HG03378 (cell line): ENCODE measurements around the gene TOR1B.
A peak's percentile ranks its signal among the peaks of the same experiment; 100 is the strongest.
"Not testable (repeated sequence)": the region's sequence is repeated elsewhere in the genome, so short reads cannot be mapped to it uniquely, and the experiment has no call there.

Source experiments
- ATAC-seq: cut with Tn5 transposase; IDR thresholded peaks from one replicate; pipeline ENCODE4 v1.9.1; 2021; ENCODE audit warnings: mild to moderate bottlenecking, moderate library complexity; ENCODE audit not compliant: unreplicated experiment

TOR1B gene

GRCh38 chr9:129802833-129803675 is at the start of gene TOR1B:
Gene TOR1B, plus strand, starts transcription at chr9:129803184. Its CDS starts 29 bp downstream, at chr9:129803213.
- ATAC-seq = peak; percentile 86

GRCh38 chr9:129755151-129755550 is 47.8 kb upstream of the TOR1B start:
- ATAC-seq = no peak

GRCh38 chr9:129756191-129756590 is 46.8 kb upstream of the TOR1B start:
- ATAC-seq = no peak

- ATAC-seq = no peak
Observed at GRCh38 chr9:129757045-129757444, 45.9 kb upstream of the TOR1B start.

GRCh38 chr9:129759319-129759718 is 43.7 kb upstream of the TOR1B start:
- no peak for ATAC-seq

- no peak for ATAC-seq
Observed at GRCh38 chr9:129759804-129760502, 43.0 kb upstream of the TOR1B start.

GRCh38 chr9:129760784-129761183 is 42.2 kb upstream of the TOR1B start:
- ATAC-seq = not testable (repeated sequence)

- ATAC-seq = no peak
Observed at GRCh38 chr9:129761293-129761900, 41.6 kb upstream of the TOR1B start.

GRCh38 chr9:129761901-129762369 is 41.0 kb upstream of the TOR1B start:
- ATAC-seq = no peak

GRCh38 chr9:129762370-129762984 is 40.5 kb upstream of the TOR1B start:
- ATAC-seq = not testable (repeated sequence)

- no peak for ATAC-seq
Observed at GRCh38 chr9:129762985-129763926, 39.7 kb upstream of the TOR1B start.

- ATAC-seq = no peak
Observed at GRCh38 chr9:129765764-129766317, 37.1 kb upstream of the TOR1B start.

- ATAC-seq = no peak
Observed at GRCh38 chr9:129768486-129768885, 34.5 kb upstream of the TOR1B start.

- ATAC-seq = no peak
Observed at GRCh38 chr9:129769669-129770068, 33.3 kb upstream of the TOR1B start.

- ATAC-seq = no peak
Observed at GRCh38 chr9:129770741-129771140, 32.2 kb upstream of the TOR1B start.

GRCh38 chr9:129773262-129774048 is 29.5 kb upstream of the TOR1B start:
- ATAC-seq = no peak

- ATAC-seq = no peak
Observed at GRCh38 chr9:129774791-129775447, 28.1 kb upstream of the TOR1B start.

GRCh38 chr9:129775448-129775798 is 27.6 kb upstream of the TOR1B start:
- ATAC-seq = no peak
